ENCODE data around the gene CACNA2D3. TPM values are rescaled to one million over a fixed set of nuclear protein-coding genes. Genes with fewer than 3 reads are reported as not detected.

Gene CACNA2D3
- total RNA-seq, 2 donors from 2014 or later, result 1.1 to 5.9 TPM

GRCh38 chr3:54863786-54864185 is 741.4 kb downstream of the CACNA2D3 start:
- Histone ChIP-seq H3K4me1 (replicated peaks) (no peaks in the 10 kb centered on the region), H3K27me3 (replicated peaks; ENCODE audit: insufficient read depth) (no peaks in the 10 kb centered on the region), H3K4me3 (no peak overlapping the region), H3K36me3 (no peaks in the 10 kb centered on the region), H3K27ac (no peak overlapping the region), H3K9me3 (no peaks in the 10 kb centered on the region)
- intact Hi-C loops (cut with DNase I), result loop anchor here (10.0 kb wide), 1 partner anchor 1391 kb away; no protein-coding TSS in a partner anchor
- WGBS, result 44% methylated on average over 4 of the region's 4 CpGs
- no peak for DNase-seq (ENCODE audit: low spot score)
- TF ChIP-seq POLR2AphosphoS5 (IDR thresholded peaks at IDR 0.05) (no peak), CTCF (IDR thresholded peaks at IDR 0.05) (no peak), POLR2A (IDR thresholded peaks at IDR 0.05) (no peak)

GRCh38 chr3:54865316-54865715 is 743.0 kb downstream of the CACNA2D3 start:
- H3K27ac ChIP-seq, result no peak overlapping the region
- H3K9me3 ChIP-seq, result no peaks in the 10 kb centered on the region
- intact Hi-C loops (cut with DNase I), result loop anchor here (10.0 kb wide), 1 partner anchor 1389 kb away; no protein-coding TSS in a partner anchor
- TF ChIP-seq CTCF (IDR thresholded peaks at IDR 0.05), result no peak
- no peak for TF ChIP-seq POLR2AphosphoS5 (IDR thresholded peaks at IDR 0.05)
- no peak for TF ChIP-seq POLR2A (IDR thresholded peaks at IDR 0.05)
- no peak overlapping the region for H3K4me3 ChIP-seq
- no peak for DNase-seq (ENCODE audit: low spot score)
- no peaks in the 10 kb centered on the region for H3K27me3 ChIP-seq (replicated peaks; ENCODE audit: insufficient read depth)
- no peaks in the 10 kb centered on the region for H3K36me3 ChIP-seq
- H3K4me1 ChIP-seq (replicated peaks), result no peaks in the 10 kb centered on the region
- 86% methylated on average over 4 of the region's 4 CpGs for WGBS

- DNase-seq (ENCODE audit: low spot score), result no peak
- Histone ChIP-seq H3K4me3 (no peak overlapping the region), H3K36me3 (no peaks in the 10 kb centered on the region), H3K27ac (no peak overlapping the region), H3K27me3 (replicated peaks; ENCODE audit: insufficient read depth) (no peaks in the 10 kb centered on the region), H3K9me3 (no peaks in the 10 kb centered on the region), H3K4me1 (replicated peaks) (no peaks in the 10 kb centered on the region)
- 91% methylated on average over 4 of the region's 4 CpGs for WGBS
- intact Hi-C loops (cut with DNase I), result loop anchor here (10.0 kb wide), 1 partner anchor 1389 kb away; no protein-coding TSS in a partner anchor
- TF ChIP-seq POLR2A (IDR thresholded peaks at IDR 0.05) (no peak), CTCF (IDR thresholded peaks at IDR 0.05) (no peak), POLR2AphosphoS5 (IDR thresholded peaks at IDR 0.05) (no peak)
These were observed 743.9 kb downstream of the CACNA2D3 start for GRCh38 chr3:54866251-54866650.

- peak; percentile 19 for DNase-seq (ENCODE audit: low spot score)
- TF ChIP-seq POLR2AphosphoS5 (IDR thresholded peaks at IDR 0.05) (no peak), CTCF (IDR thresholded peaks at IDR 0.05) (peak in 3 of 4 experiments; percentile 34 to 56 (median 54)), POLR2A (IDR thresholded peaks at IDR 0.05) (no peak)
- intact Hi-C loops (cut with DNase I), result loop anchor here (5.0 kb wide), 1 partner anchor 312 kb away; no protein-coding TSS in a partner anchor
These were observed 748.1 kb downstream of the CACNA2D3 start for GRCh38 chr3:54870423-54870822.

GRCh38 chr3:54871867-54872266 is 749.5 kb downstream of the CACNA2D3 start:
- intact Hi-C loops (cut with DNase I), result loop anchor here (5.0 kb wide), 1 partner anchor 310 kb away; no protein-coding TSS in a partner anchor
- H3K4me1 ChIP-seq (replicated peaks), result no peaks in the 10 kb centered on the region
- WGBS, result 80% methylated on average over 4 of the region's 4 CpGs
- no peak overlapping the region for H3K27ac ChIP-seq
- TF ChIP-seq POLR2A (IDR thresholded peaks at IDR 0.05) (no peak), POLR2AphosphoS5 (IDR thresholded peaks at IDR 0.05) (no peak), CTCF (IDR thresholded peaks at IDR 0.05) (no peak)
- H3K27me3 ChIP-seq (replicated peaks; ENCODE audit: insufficient read depth), result no peaks in the 10 kb centered on the region
- H3K9me3 ChIP-seq, result no peaks in the 10 kb centered on the region
- no peak overlapping the region for H3K4me3 ChIP-seq
- no peak for DNase-seq (ENCODE audit: low spot score)
- no peaks in the 10 kb centered on the region for H3K36me3 ChIP-seq

More at GRCh38 chr3:54870423-54870822, 748.1 kb downstream of the CACNA2D3 start:
- WGBS, result 51% methylated on average over 7 of the region's 7 CpGs
- no peaks in the 10 kb centered on the region for H3K4me1 ChIP-seq (replicated peaks)
- H3K36me3 ChIP-seq, result no peaks in the 10 kb centered on the region
- H3K27me3 ChIP-seq (replicated peaks; ENCODE audit: insufficient read depth), result no peaks in the 10 kb centered on the region
- no peak overlapping the region for H3K27ac ChIP-seq
- no peaks in the 10 kb centered on the region for H3K9me3 ChIP-seq
- H3K4me3 ChIP-seq, result no peak overlapping the region
